D721Med (cell line): Measurements from ENCODE around the gene KCTD1.

ENCODE experiments used
- DNase-seq: peaks from one replicate; pipeline ENCODE4 v3.0.0; 2011; ENCODE audit warnings: low spot score; ENCODE audit not compliant: insufficient read length
- FAIRE-seq: peaks from 2 replicates; lab custom pipeline; 2011; peaks lifted over from hg19 to GRCh38; lab: Jason Lieb, UNC
- TF ChIP-seq, protein P1 (sequence below): IDR thresholded peaks from 2 replicates; pipeline ENCODE4 v1.5.1; 2012; ENCODE audit warnings: mild to moderate bottlenecking, control low read depth; ENCODE audit not compliant: insufficient read depth; ENCODE audit errors: missing control alignments

Gene KCTD1

DNA sequence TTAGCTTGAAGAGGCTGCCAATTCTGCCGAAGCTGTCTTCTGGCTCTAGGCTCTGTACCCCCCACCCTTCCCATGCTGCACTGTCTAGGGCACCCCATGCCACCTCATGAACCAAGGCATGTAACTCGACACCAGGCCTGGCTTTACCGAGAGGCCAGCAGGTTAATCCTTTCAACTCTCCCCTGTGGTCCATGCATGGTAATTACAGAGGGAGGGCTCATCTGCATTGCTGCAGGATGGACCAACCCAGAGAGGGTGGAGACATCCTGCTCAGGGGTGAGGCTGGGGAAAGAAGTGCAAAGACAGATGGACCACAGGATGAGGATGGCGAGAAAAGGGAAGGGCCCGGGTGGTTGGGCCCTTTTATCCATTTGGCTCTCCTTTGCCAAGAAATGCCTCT is 65.8 kb downstream of the KCTD1 start:
- no peak for FAIRE-seq
- no peak for DNase-seq
- TF ChIP-seq, protein P1, sequence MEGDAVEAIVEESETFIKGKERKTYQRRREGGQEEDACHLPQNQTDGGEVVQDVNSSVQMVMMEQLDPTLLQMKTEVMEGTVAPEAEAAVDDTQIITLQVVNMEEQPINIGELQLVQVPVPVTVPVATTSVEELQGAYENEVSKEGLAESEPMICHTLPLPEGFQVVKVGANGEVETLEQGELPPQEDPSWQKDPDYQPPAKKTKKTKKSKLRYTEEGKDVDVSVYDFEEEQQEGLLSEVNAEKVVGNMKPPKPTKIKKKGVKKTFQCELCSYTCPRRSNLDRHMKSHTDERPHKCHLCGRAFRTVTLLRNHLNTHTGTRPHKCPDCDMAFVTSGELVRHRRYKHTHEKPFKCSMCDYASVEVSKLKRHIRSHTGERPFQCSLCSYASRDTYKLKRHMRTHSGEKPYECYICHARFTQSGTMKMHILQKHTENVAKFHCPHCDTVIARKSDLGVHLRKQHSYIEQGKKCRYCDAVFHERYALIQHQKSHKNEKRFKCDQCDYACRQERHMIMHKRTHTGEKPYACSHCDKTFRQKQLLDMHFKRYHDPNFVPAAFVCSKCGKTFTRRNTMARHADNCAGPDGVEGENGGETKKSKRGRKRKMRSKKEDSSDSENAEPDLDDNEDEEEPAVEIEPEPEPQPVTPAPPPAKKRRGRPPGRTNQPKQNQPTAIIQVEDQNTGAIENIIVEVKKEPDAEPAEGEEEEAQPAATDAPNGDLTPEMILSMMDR, result no peak

DNA sequence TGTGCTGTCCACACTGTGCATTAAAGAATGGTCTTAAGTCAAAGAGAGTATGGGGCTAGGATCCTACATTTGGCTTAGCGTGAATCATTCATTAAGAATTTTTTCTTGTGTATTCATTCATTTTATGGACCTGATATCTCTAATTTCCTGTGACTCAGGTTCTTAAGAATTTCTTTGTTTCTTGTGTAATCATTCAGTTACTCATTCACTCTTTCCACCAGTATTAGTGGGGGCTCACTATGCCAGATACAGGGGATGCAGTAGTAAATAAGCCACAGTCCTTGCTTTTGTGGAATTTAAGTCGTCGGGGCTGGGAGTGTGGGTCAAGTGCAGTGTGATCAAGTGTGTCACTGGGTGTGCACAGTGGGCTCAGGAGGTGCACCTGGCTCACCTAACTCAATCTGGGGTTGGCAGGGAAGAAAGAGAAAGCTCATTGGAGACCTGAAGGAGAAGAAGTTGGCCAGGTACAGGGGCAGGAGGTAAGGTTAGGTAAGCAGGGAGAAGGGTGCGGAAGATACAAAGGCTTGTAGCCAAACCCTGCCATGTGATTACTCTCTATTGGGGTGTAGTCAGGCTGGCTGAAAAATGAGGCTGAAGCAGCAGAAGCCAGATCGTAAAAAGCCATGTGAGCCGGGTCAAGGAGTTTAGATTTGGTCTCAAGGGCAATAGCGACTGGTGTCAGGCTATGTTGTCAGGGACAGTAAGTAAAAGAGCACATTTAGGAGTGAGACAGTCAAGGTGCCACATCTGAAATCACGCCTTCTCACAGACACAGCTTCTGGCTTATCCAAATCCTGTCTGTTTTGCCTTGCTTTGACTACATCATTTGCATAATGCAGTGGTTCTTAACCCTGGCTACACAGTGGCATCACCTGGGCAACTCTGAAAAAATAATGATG is 67.2 kb downstream of the KCTD1 start:
- no peak for DNase-seq
- no peak for FAIRE-seq
- TF ChIP-seq, protein P1, result no peak

DNA sequence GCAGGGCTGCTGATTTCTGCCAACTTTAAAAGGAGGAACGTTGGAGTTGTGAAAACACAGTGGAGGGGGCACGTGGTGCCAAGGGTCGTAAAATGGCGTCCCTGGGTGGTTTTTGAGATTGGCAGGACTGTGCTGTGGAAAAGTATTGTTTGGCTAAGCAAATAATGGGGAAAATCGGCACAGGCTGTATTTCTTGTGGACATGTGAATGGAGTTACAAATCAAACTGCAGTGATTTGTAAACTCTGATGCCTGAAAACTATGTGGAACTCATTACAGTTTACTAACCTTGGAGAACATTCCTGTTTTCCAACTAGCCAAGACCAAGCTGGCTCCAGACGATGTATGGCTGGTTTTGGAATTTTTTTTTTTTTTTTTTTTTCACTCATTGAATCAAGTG is 68.7 kb downstream of the KCTD1 start:
- no peak for DNase-seq
- FAIRE-seq, result no peak
- TF ChIP-seq, protein P1, result no peak

DNA sequence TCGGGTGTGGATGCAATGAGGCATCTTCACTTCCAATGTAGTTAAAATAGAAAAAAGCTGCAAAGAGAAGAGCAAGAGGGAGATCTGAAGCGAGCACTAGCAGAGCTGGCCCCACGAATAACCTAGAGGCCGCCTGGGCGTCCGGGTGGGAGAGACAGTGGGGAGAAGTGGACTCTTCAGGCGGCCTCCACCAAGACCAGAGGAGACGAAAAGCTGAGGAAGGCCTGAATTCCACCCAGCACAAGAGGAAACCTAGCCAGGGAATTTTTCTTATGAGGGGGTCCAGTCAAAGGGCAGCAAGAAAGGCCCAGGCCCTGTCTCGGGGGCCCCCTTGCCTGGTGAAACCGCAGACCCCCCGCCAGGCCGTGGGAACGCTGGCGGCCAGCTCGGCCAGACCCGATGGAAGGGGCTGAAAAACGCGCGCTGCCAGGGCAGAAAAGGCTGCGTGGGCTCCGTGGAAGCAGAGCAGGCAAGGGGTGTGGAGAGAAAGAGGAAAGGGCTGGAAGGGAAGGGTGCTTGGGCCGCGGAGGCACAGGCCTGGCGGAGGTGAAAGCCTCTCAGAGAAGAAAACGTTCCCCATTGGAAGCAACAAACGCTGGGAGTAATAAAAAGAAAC is 69.2 kb downstream of the KCTD1 start:
- DNase-seq (no peak), FAIRE-seq (no peak)

DNA sequence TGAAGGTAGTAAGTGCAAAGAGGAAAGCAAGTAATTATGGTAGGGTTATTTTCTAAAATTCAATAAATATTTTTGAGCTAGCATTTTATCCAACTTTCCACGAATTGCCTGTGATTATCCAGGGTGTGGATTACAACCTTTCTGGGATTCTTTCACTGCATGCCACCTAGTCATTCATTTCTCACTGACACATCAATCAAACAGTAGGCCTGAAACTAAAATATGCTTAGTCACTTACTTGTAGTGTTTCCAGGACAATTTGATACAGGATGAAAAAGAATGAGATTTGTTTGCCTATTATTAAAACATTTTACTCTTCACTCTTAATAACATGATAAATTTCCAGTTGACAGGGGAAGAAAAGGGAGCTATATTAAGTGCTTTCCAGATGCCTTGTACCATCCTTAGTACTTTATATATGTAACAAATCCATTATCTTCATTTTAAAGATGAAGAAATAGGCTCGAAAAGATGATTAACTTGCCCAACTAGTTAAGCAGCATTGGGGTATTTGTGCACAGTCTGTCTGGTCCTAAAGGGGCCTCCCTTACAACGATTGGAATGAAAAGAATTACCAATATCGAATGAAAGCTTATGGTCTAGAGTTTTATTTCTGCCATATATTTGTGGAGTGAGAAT is 70.4 kb downstream of the KCTD1 start:
- TF ChIP-seq, protein P1, result no peak
- no peak for FAIRE-seq
- DNase-seq, result no peak

More for the DNA sequence above, 69.2 kb downstream of the KCTD1 start:
- TF ChIP-seq, protein P1, result no peak

DNA sequence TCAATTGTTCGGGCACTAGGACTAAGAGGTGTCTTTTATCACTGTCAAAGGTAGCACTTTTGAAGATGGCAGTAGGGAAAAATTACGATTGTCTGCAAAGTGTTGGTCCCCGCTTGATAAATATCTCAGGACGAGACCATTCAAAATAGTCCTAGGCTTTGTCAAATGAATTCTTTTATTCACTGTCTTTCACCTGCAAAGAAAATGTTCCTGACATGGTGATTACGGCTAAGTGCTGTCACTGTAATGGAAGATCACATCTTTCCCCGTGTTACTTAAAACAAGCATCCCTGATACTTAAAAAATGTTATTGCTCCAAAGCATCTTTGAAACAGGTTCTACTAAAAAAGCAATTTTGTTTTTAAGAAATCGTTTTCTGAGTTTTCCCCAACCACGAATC is 71.7 kb downstream of the KCTD1 start:
- FAIRE-seq (no peak), DNase-seq (no peak)
- TF ChIP-seq, protein P1, result no peak

DNA sequence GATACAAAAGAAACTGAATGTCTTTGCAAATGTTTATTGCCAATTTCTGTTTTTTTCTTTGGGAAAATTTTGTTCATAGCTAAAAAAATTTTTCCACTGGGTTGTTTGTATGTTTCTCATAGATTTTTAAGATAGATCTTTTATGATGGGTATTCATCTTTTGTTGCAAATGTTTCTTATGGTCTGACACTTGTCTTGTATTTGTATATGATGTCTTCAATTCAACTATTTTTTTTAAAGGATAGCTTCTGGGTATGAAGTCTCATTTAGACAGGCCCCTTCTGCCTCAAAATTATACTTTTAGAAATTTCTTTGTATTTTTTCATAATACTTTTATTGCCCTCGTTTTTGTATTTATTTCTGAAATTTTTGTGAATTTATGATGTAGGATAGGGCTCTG is 73.8 kb downstream of the KCTD1 start:
- FAIRE-seq (no peak), DNase-seq (no peak)
- TF ChIP-seq, protein P1, result no peak
